Heart left ventricle (tissue), 16 donors: ENCODE data around the gene SBK1. TPM values are rescaled to one million over a fixed set of nuclear protein-coding genes. Genes with fewer than 3 reads are reported as not detected.

Experiments
- ATAC-seq, 4 donors: fragments of 200-7000 bp; cut with Tn5 transposase; one replicate each; pipeline ENCODE4 v1.9.1; 2020 to 2022; ENCODE audit warnings: moderate library complexity in 4 of 4, mild to moderate bottlenecking in 3 of 4, moderate number of reproducible peaks in 1 of 4
- DNase-seq, 5 donors: peaks; one replicate each; pipeline ENCODE4 v3.0.0-alpha.2; 2020
- H3K27ac ChIP-seq, 12 donors: fragments of 200-600 bp; sonication (generic) in 4 of 12; one replicate each; pipeline versions ENCODE4 v1.5.0 to v1.8.0; 2016 to 2022; ENCODE audit warnings: mild to moderate bottlenecking in 2 of 12
- H3K27me3 ChIP-seq, 9 donors: fragments of 200-600 bp; sonication (generic) in 2 of 9; one replicate each; pipeline versions ENCODE4 v1.5.1 to v1.8.0; 2016 to 2022; ENCODE audit warnings: mild to moderate bottlenecking in 3 of 9
- H3K36me3 ChIP-seq, 9 donors: fragments of 200-600 bp; sonication (generic) in 2 of 9; one replicate each; pipeline versions ENCODE4 v1.5.0 to v1.8.0; 2018 to 2022; ENCODE audit warnings: mild to moderate bottlenecking in 2 of 9
- H3K4me1 ChIP-seq, 12 donors: fragments of 200-600 bp; sonication (generic) in 4 of 12; one replicate each; pipeline versions ENCODE4 v1.5.0 to v1.8.0; 2016 to 2022; ENCODE audit warnings: mild to moderate bottlenecking in 3 of 12
- H3K4me3 ChIP-seq, 12 donors: fragments of 200-600 bp; sonication (generic) in 4 of 12; one replicate each; pipeline versions ENCODE4 v1.5.0 to v1.8.0; 2017 to 2022; ENCODE audit warnings: mild to moderate bottlenecking in 9 of 12, moderate library complexity in 4 of 12
- H3K9me3 ChIP-seq, 12 donors: fragments of 200-600 bp; sonication (generic) in 4 of 12; one replicate each; pipeline versions ENCODE4 v1.5.0 to v1.8.0; 2016 to 2022; ENCODE audit warnings: mild to moderate bottlenecking in 1 of 12
- CTCF ChIP-seq, 12 donors: fragments of 200-600 bp; sonication (generic) in 4 of 12; IDR thresholded peaks; one replicate each; pipeline versions ENCODE4 v1.5.0 to v1.8.0; 2018 to 2022; ENCODE audit warnings: antibody characterized with exemption in 12 of 12, mild to moderate bottlenecking in 5 of 12
- POLR2A ChIP-seq, 2 donors: fragments of 450-650 bp; IDR thresholded peaks; one replicate each; pipeline ENCODE4 v1.6.1; 2017; ENCODE audit warnings: antibody characterized with exemption in 2 of 2, mild to moderate bottlenecking in 2 of 2, moderate library complexity in 2 of 2
- WGBS, 4 donors: extraction: QIAGEN DNeasy Blood & Tissue Kit in 2 of 4; methylation state at CpG; one replicate each; pipeline versions ENCODE4 v1.1.5 to v1.1.7; 2013 to 2018; 5-methylcytosine and 5-hydroxymethylcytosine counted together
- intact Hi-C, 10 donors: fragments of 100-400 bp; cut with DNase I; formaldehyde crosslinking; loops; one replicate each; pipeline versions ENCODE4 v1.11.1 to v1.14.2; 2022
- polyA plus RNA-seq, 2 donors: library from polyadenylated mRNA; stranded (reverse); fragments of 200-250 nt; gene quantifications; one replicate each; pipeline ENCODE4 v1.2.3, GENCODE V29; 2013
- total RNA-seq, 9 donors: library from RNA; depleted of rRNA in 2 of 9; stranded (reverse); fragments of >200 nt in 2 of 9; fragmentation: NEBNext Ultra II Directional in 3 of 9; extraction: Animal tissue kit (Norgen Biotek cat#: 25700) in 3 of 9; gene quantifications; one replicate each; pipeline versions ENCODE4 v1.1.0 to v1.2.4, GENCODE V29; 2016 to 2023
- donor health status: ischemic (EF 13 %, LVEDD 7.1; RV severe dilation, severe dysfunction).
- donor health status: healthy with polysubstance abuse.
- donor health status: DM: no; HTN: yes; CAD: no.
- donor health status: DM: no; HTN: no; CAD: no.
- donor health status: ischemic (EF 25% LVEDD 6.9; RV normal size, moderate dysfunction).
- donor health status: ischemic (EF 25% LVEDD 5.7; RV mildly dilated, moderate dysfunction).
- donor health status: healthy.
- donor health status: DM: yes; HTN: yes; CAD: no.
- donor health status: ischemic (EF 35%, LVEDD 5.7; RV mildly dilated, moderate dysfunction).
- donor health status: nonischemic (EF 11% LVEDD 7.7; RV severe dilation, severe dysfunction).
- donor health status: DM: yes; HTN: yes; CAD: no.
- donor health status: PGD.
- donor health status: ischemic (EF 29% LVEDD 5.4; RV normal size, mild dysfunction).
- donor health status: nonischemic (EF 23%, LVEDD 6.1; RV moderate dilation, normal function).

The SBK1 gene
- total and polyA plus RNA-seq, 11 donors = 0.69 to 6.1 (median 2.4) TPM

DNA sequence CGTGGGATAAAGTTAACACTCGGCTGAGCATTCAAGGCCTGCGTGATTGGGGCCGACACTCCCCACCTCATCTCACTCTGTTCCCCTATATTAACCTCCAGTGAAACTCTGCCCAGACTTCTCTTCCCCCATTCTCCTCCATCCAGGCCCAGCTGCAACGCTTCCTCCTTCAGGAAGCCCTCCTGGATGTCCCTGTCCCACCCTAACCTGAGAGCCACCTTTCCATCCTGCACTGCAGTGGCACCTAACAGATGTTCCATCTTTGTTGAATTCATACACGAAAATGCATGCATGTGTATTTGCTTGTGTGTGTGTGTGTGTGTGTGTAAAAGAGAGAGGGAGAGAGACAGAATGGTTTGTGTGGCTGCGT, 32.6 kb upstream of the SBK1 start:
- peak overlapping the region; percentile 30 to 65 (median 58) for H3K4me3 ChIP-seq
- no peaks in the 10 kb centered on the region for H3K36me3 ChIP-seq
- no peaks in the 10 kb centered on the region for H3K9me3 ChIP-seq
- intact Hi-C loops = loop anchor here in 2 of 10 donors (2.0 to 5.0 kb wide), 3 partner anchors 47 to 77 kb away; partner anchors contain the start of gene XPO6 (in 1 of the 2)
- no peak for TF ChIP-seq POLR2A (IDR thresholded peaks at IDR 0.05)
- no peak for TF ChIP-seq CTCF (IDR thresholded peaks at IDR 0.05)
- WGBS, 4 donors = 50 to 62% (median 53%) methylated on average over 7 of the region's 7 CpGs
- ATAC-seq = no peak
- H3K27me3 ChIP-seq = peaks cover 0 to 24% (median 5%) of the 10 kb centered on the region in 9 donors
- peaks cover 0 to 32% (median 0%) of the 10 kb centered on the region in 12 donors for H3K4me1 ChIP-seq
- no peak for DNase-seq
- peak overlapping the region in 8 of 12 donors; percentile 79 to 90 (median 82) for H3K27ac ChIP-seq

- Histone ChIP-seq H3K36me3 (no peaks in the 10 kb centered on the region), H3K4me3 (peak overlapping the region in 9 of 12 donors; percentile 19 to 65 (median 60)), H3K9me3 (no peaks in the 10 kb centered on the region), H3K27me3 (peaks cover 0 to 24% (median 5%) of the 10 kb centered on the region in 9 donors), H3K27ac (peak overlapping the region in 9 of 12 donors; percentile 53 to 90 (median 81)), H3K4me1 (peaks cover 0 to 32% (median 0%) of the 10 kb centered on the region in 12 donors)
- peak in 4 of 5 donors; percentile 43 to 76 (median 49) for DNase-seq
- WGBS, 4 donors = 65 to 100% (median 70%) methylated on average over 1 of the region's 1 CpG; no CpG with 5 or more reads in 1 of the 4 donors
- no peak for TF ChIP-seq CTCF (IDR thresholded peaks at IDR 0.05)
- TF ChIP-seq POLR2A (IDR thresholded peaks at IDR 0.05) = no peak
- peak; percentile 14 to 65 (median 58) for ATAC-seq
- intact Hi-C loops = no loop called here
Measured at GRCh38 chr16:28260193-28260592, 32.1 kb upstream of the SBK1 start.

DNA sequence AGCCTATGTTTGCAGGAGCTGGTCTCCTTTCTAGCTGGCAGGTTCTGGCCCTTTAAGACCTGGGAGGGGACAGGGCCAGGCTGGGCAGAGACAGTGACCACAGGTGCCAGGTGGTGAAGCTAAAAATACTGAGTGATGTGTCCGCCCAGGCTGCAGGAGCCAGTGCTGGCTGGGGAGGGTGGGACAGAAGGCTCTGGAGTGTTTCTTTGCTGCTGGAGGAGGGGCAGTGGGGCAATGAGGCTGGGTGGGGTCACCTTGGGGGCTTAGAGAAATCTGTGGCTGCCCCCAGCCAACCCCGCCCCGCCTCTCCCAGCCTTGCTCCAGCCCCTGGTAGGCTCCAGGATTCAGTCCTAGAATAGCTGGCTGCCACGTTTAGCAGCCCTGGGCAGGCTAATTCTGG, 30.4 kb upstream of the SBK1 start:
- TF ChIP-seq CTCF (IDR thresholded peaks at IDR 0.05) (no peak), POLR2A (IDR thresholded peaks at IDR 0.05) (no peak)
- Histone ChIP-seq H3K9me3 (no peaks in the 10 kb centered on the region), H3K4me1 (peaks cover 0 to 32% (median 0%) of the 10 kb centered on the region in 12 donors), H3K27ac (peak overlapping the region in 10 of 12 donors; percentile 44 to 90 (median 68)), H3K4me3 (peak overlapping the region in 4 of 12 donors; percentile 4 to 19 (median 8)), H3K36me3 (no peaks in the 10 kb centered on the region), H3K27me3 (peaks cover 0 to 24% (median 5%) of the 10 kb centered on the region in 9 donors)
- 26 to 41% (median 32%) methylated on average over 4 of the region's 4 CpGs for WGBS, 4 donors
- DNase-seq = peak; percentile 61 to 82 (median 68)
- peak; percentile 71 to 86 (median 79) for ATAC-seq
- intact Hi-C loops = no loop called here

GRCh38 chr16:28263305-28263704, 29.0 kb upstream of the SBK1 start:
- intact Hi-C loops = no loop called here
- H3K9me3 ChIP-seq = no peaks in the 10 kb centered on the region
- ATAC-seq (no peak), DNase-seq (no peak)
- no peak for TF ChIP-seq POLR2A (IDR thresholded peaks at IDR 0.05)
- no peak for TF ChIP-seq CTCF (IDR thresholded peaks at IDR 0.05)
- H3K27ac ChIP-seq = peak overlapping the region in 3 of 12 donors; percentile 22 to 81 (median 24)
- 60 to 70% (median 62%) methylated on average over 6 to 7 of the region's 7 CpGs for WGBS, 4 donors
- H3K27me3 ChIP-seq = peaks cover 0 to 20% (median 5%) of the 10 kb centered on the region in 9 donors
- H3K4me3 ChIP-seq = no peak overlapping the region
- no peaks in the 10 kb centered on the region for H3K36me3 ChIP-seq
- H3K4me1 ChIP-seq = peaks cover 0 to 35% (median 0%) of the 10 kb centered on the region in 12 donors
